ENCODE results near the gene MPP3.
"Not testable (repeated sequence)": the region's sequence is repeated elsewhere in the genome, so short reads cannot be mapped to it uniquely, and the experiment has no call there.

The MPP3 gene, protein sequence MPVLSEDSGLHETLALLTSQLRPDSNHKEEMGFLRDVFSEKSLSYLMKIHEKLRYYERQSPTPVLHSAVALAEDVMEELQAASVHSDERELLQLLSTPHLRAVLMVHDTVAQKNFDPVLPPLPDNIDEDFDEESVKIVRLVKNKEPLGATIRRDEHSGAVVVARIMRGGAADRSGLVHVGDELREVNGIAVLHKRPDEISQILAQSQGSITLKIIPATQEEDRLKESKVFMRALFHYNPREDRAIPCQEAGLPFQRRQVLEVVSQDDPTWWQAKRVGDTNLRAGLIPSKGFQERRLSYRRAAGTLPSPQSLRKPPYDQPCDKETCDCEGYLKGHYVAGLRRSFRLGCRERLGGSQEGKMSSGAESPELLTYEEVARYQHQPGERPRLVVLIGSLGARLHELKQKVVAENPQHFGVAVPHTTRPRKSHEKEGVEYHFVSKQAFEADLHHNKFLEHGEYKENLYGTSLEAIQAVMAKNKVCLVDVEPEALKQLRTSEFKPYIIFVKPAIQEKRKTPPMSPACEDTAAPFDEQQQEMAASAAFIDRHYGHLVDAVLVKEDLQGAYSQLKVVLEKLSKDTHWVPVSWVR

GRCh38 chr17:43832976-43833829, at the start of gene MPP3:
TSS of gene MPP3 (minus strand) at chr17:43833146. CDS start at chr17:43831906, 1,240 bp downstream.
- peak; percentile 16 to 35 for DNase-seq (ENCODE audit: low read depth in 2 of 2)

DNA sequence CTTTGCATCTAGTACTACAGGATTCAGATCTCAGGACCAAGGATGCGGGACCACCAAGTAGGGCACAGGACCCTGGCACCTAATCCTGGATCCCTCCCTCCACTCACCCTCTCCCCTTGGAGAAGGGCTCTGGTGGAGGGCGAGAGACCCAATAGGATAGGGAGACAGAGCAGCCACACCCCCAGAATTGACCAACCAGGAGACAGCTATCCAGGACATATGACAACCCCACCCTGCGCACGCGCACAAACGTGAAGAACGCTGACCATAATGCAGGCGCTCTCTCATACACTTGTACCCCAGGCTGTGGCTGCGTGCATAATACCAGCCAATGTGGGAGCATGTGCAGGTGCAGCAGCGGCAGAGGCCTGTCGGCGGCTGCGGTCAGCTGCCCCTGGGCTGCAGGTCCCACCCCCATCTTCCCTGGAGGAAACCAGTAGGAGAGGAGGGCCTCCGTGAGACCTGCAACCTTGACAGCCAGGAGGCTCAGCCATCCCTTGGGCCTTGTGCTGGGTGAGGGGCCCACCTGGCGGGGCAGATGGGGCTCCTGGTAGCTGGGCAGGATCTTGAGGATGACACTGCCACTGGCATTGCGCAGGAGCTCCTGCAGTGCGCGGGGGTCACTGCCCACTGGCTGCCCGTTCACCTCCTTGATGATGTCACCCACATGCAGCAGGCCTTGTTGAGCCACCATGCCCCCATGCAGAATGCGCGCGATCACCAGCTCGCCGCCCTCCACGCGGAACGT, 49.0 kb upstream of the MPP3 start:
- DNase-seq (ENCODE audit: low read depth in 2 of 2), result no peak

- no peak for DNase-seq (ENCODE audit: low read depth in 2 of 2)
Measured at GRCh38 chr17:43881181-43881580, 48.2 kb upstream of the MPP3 start.

- peak; percentile 32 to 42 for DNase-seq (ENCODE audit: low read depth in 2 of 2)
Measured at GRCh38 chr17:43880420-43880991, 47.6 kb upstream of the MPP3 start.

- DNase-seq (ENCODE audit: low read depth in 2 of 2), result no peak
Measured at GRCh38 chr17:43879723-43880419, 46.9 kb upstream of the MPP3 start.

GRCh38 chr17:43878260-43879175, 45.6 kb upstream of the MPP3 start:
- peak; percentile 44 to 70 for DNase-seq (ENCODE audit: low read depth in 2 of 2)

GRCh38 chr17:43877451-43878155, 44.7 kb upstream of the MPP3 start:
- DNase-seq (ENCODE audit: low read depth in 2 of 2), result no peak

- no peak for DNase-seq (ENCODE audit: low read depth in 2 of 2)
Measured at GRCh38 chr17:43877031-43877430, 44.1 kb upstream of the MPP3 start.

- no peak for DNase-seq (ENCODE audit: low read depth in 2 of 2)
Measured at GRCh38 chr17:43875476-43876147, 42.7 kb upstream of the MPP3 start.

- no peak for DNase-seq (ENCODE audit: low read depth in 2 of 2)
Measured at GRCh38 chr17:43874293-43874692, 41.3 kb upstream of the MPP3 start.

DNA sequence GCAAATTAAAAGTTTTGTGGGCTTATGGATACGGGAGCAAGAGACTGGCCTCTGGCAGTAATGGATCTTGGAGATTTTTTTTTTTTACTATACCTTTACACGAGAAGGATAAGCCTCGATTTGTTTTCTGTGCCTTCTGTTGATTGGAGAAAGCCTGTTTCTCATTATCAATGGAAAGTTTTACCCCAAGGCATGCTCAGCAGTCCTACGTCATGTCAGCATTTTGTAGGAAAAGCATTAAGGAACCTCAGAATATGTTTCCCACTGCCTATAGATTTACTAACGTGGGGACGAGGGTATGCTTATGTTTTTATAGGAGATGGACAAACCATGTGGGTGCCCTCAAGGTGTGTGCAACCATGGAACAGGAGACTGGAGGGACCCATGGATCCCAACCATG, 40.9 kb upstream of the MPP3 start:
- DNase-seq (ENCODE audit: low read depth in 2 of 2), result no peak

- DNase-seq (ENCODE audit: low read depth in 2 of 2), result no peak
Measured at GRCh38 chr17:43873091-43873490, 40.1 kb upstream of the MPP3 start.

DNA sequence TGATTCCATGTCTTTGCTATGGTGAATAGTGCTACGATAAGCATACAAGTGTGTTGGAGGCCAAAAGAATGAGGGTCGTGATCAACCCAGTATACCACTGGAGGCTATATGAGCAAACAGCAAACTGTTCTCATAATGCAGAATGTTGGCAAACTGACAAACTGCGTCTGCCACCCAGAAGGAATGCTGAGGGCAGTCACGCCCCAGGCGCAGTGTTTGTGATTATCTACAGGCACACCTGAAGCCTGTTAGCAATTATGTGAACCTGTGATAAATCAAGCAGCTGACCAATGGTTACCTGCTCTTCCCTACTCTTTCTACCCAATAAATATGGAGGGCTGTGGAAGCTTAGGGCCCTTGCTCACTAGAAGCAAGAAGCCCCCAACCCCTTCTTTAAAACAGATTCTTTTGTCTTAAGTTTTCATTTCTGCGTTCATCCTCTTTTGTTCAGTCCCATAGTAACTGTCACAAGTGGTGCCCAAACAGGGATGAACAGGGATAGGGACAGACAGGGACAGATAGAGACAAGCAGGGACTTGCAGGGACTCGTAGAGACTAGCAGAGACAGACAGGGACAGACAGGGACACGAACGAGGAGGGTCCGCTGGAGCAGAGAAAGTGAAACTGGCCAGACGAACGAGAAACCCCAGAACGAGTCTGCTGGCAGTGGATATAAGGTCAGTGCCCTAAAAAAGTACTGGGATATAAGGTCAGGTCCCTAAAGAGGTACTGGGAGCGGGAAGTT, 39.2 kb upstream of the MPP3 start:
- no peak for DNase-seq (ENCODE audit: low read depth in 2 of 2)

DNA sequence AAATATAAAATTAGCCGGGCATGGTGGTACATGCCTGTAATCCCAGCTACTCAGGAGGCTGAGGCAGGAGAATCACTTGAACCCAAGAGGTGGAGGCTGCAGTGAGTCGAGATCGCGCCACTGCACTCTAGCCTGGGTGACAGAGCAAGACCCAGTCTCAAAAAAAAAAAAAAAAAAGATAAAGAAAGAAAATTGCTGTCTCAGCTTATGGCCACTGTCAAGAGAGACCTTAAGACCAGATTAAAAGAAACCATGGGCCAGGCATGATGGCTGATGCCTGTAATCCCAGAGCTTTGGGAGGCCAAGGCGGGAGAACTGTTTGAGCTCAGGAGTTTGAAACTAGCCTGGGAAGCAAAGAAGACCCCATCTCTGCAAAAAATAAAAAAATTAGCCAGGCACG, 36.1 kb upstream of the MPP3 start:
- not testable (repeated sequence) for DNase-seq (ENCODE audit: low read depth in 2 of 2)

DNA sequence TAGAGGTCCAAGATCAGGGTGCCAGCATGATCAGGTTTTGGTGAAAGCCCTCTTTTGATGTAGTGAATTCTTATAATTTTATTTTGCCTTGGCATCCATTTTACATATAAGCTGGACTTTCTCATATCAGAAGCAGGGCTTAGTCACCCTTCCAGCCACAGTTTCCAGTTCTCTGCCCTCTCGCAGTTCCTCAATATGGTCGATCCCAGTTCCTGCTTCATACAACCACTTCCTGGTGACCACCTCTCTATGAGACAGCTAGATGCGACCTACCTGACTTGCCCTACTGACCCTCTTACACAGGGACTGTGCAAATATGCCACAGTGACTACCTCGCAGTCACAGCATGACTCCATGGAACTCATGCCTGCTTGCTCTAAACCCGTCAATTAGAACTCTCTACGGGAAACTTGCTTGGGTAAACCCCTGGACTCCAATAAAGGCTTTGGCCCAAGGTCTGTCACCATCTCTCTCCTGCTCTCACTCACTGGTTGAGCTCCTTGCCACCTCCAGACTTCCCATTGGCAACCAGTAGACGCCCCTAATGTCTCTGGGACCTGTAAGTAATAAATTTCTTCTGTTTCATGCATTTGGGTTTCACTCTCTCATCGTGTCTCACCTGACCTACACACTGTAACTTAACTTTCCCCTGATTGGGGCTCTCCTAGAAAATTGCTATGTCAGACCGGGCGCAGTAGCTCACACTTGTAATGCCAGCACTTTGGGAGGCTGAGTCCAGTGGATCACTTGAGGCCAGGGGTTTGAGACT, 35.5 kb upstream of the MPP3 start:
- no peak for DNase-seq (ENCODE audit: low read depth in 2 of 2)

- DNase-seq (ENCODE audit: low read depth in 2 of 2), result no peak
Measured at GRCh38 chr17:43864161-43864984, 31.4 kb upstream of the MPP3 start.
